Measurements from ENCODE around the gene PI16. TPM values are rescaled to one million over a fixed set of nuclear protein-coding genes. Genes with fewer than 3 reads are reported as not detected.
A peak's percentile ranks its signal among the peaks of the same experiment; 100 is the strongest.

The PI16 gene
- total RNA-seq, 1 experiment from 2014 or later: 0.83 TPM

GRCh38 chr6:36980129-36980528 lies 25.6 kb downstream of the PI16 start:
- H3K9me3 ChIP-seq (ENCODE audit: insufficient read depth, low read depth): no peaks in the 10 kb centered on the region
- H3K4me1 ChIP-seq (replicated peaks; ENCODE audit: insufficient read depth): peaks cover 21% of the 10 kb centered on the region
- ChIA-PET POLR2A (ENCODE audit: unreplicated experiment) (no interaction called here), CTCF (interaction anchor here (0.6 kb wide), 1 partner anchor 66 kb away, joined by 6 read pairs; no protein-coding TSS in a partner anchor)
- peaks cover 14% of the 10 kb centered on the region; the same call in 1 of the 2 replicates for H3F3A ChIP-seq (ENCODE audit: insufficient read depth, low read depth)
- H3K79me2 ChIP-seq (ENCODE audit: low read depth): peaks cover 69% of the 10 kb centered on the region
- H3K27me3 ChIP-seq (ENCODE audit: insufficient read depth, low read depth): no peaks in the 10 kb centered on the region
- TF ChIP-seq CTCF (conservative IDR thresholded peaks at IDR 0.05) (no peak), EZH2 (IDR thresholded peaks at IDR 0.05; ENCODE audit: low read depth) (no peak)
- intact Hi-C loops (cut with micrococcal nuclease; ENCODE audit: unreplicated experiment): no loop called here
- H3K36me3 ChIP-seq (ENCODE audit: low read depth): peaks cover 41% of the 10 kb centered on the region
- no peak overlapping the region for H2AFZ ChIP-seq
- H3K27ac ChIP-seq: no peak overlapping the region
- no peak for DNase-seq
- H3K4me3 ChIP-seq: no peak overlapping the region
- no peak overlapping the region for H3K4me2 ChIP-seq
- H3K9me2 ChIP-seq (ENCODE audit: insufficient read depth): no peaks in the 10 kb centered on the region
- peaks cover 69% of the 10 kb centered on the region for H4K20me1 ChIP-seq (ENCODE audit: insufficient read depth)
- BruUV-seq (replicated peaks): no TSS peak

- Histone ChIP-seq H3K27me3 (ENCODE audit: insufficient read depth, low read depth) (no peaks in the 10 kb centered on the region), H3K4me1 (replicated peaks; ENCODE audit: insufficient read depth) (peaks cover 21% of the 10 kb centered on the region), H2AFZ (no peak overlapping the region), H3K4me2 (no peak overlapping the region; the same call in 1 of the 2 replicates), H3K9me3 (ENCODE audit: insufficient read depth, low read depth) (no peaks in the 10 kb centered on the region), H3K27ac (no peak overlapping the region), H4K20me1 (ENCODE audit: insufficient read depth) (peaks cover 69% of the 10 kb centered on the region), H3K9me2 (ENCODE audit: insufficient read depth) (no peaks in the 10 kb centered on the region), H3K79me2 (ENCODE audit: low read depth) (peaks cover 77% of the 10 kb centered on the region), H3K4me3 (no peak overlapping the region), H3F3A (ENCODE audit: insufficient read depth, low read depth) (peaks cover 14% of the 10 kb centered on the region; the same call in 1 of the 2 replicates), H3K36me3 (ENCODE audit: low read depth) (peaks cover 32% of the 10 kb centered on the region)
- DNase-seq: no peak
- POLR2A ChIA-PET (ENCODE audit: unreplicated experiment): no interaction called here
- TF ChIP-seq CTCF (conservative IDR thresholded peaks at IDR 0.05) (no peak), EZH2 (IDR thresholded peaks at IDR 0.05; ENCODE audit: low read depth) (no peak)
- no TSS peak for BruUV-seq (replicated peaks)
- CTCF ChIA-PET: no interaction called here
- intact Hi-C loops (cut with micrococcal nuclease; ENCODE audit: unreplicated experiment): no loop called here
These were observed 26.5 kb downstream of the PI16 start for GRCh38 chr6:36980876-36981619.

GRCh38 chr6:36983538-36983937 lies 29.0 kb downstream of the PI16 start:
- POLR2A ChIA-PET (ENCODE audit: unreplicated experiment): no interaction called here
- Histone ChIP-seq H4K20me1 (ENCODE audit: insufficient read depth) (peaks cover 60% of the 10 kb centered on the region), H3K36me3 (ENCODE audit: low read depth) (peaks cover 27% of the 10 kb centered on the region), H3F3A (ENCODE audit: insufficient read depth, low read depth) (peaks cover 17% of the 10 kb centered on the region; the same call in 1 of the 2 replicates), H3K27ac (no peak overlapping the region), H3K79me2 (ENCODE audit: low read depth) (peaks cover 78% of the 10 kb centered on the region), H3K9me3 (ENCODE audit: insufficient read depth, low read depth) (no peaks in the 10 kb centered on the region), H3K4me2 (peak overlapping the region; percentile 92), H3K4me3 (no peak overlapping the region), H3K4me1 (replicated peaks; ENCODE audit: insufficient read depth) (peaks cover 28% of the 10 kb centered on the region), H3K9me2 (ENCODE audit: insufficient read depth) (no peaks in the 10 kb centered on the region), H3K27me3 (ENCODE audit: insufficient read depth, low read depth) (no peaks in the 10 kb centered on the region), H2AFZ (no peak overlapping the region)
- no TSS peak for BruUV-seq (replicated peaks)
- TF ChIP-seq EZH2 (IDR thresholded peaks at IDR 0.05; ENCODE audit: low read depth) (no peak), CTCF (conservative IDR thresholded peaks at IDR 0.05) (no peak)
- intact Hi-C loops (cut with micrococcal nuclease; ENCODE audit: unreplicated experiment): no loop called here
- CTCF ChIA-PET: no interaction called here
- no peak for DNase-seq
